ENCODE measurements around the gene GPR161. TPM values are rescaled to one million over a fixed set of nuclear protein-coding genes. Genes with fewer than 3 reads are reported as not detected.
A peak's percentile ranks its signal among the peaks of the same experiment; 100 is the strongest.

The GPR161 gene
- total RNA-seq, 6 experiments from 2014 or later: 9.3 to 14.5 (median 13.2) TPM

DNA sequence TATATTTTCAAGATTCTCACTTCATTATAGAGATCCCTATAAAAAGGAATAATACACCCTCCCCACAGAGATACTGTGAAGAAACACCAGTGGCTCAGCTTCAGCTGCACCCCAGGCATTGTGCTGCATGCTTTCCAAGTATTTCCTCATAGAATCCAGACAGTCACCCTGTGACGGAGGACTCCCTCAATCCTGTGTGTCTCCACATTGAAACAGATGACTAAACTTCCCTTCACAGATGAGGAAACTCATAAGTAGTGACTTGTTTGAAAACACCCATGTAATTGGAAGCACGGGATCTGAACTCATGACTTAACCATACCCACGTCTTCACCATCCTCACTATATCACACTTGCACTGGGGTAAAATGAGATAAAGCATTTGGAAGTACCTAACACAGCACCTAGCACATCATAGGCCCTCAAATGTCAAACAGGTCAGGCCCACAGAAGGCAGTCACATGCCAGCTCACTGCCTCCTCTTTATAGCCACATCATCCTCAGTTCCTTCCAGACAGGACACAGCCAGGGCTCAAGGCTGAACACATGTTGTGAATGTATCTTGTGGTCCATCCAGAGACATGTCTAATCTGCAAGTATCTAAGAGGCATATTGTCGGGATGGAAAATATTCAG is 55.2 kb downstream of the GPR161 start:
- H3K36me3 Mint-ChIP-seq (ENCODE audit: low read depth): peaks cover 9% of the 10 kb centered on the region
- H3K27ac Mint-ChIP-seq: peak overlapping the region; percentile 97

DNA sequence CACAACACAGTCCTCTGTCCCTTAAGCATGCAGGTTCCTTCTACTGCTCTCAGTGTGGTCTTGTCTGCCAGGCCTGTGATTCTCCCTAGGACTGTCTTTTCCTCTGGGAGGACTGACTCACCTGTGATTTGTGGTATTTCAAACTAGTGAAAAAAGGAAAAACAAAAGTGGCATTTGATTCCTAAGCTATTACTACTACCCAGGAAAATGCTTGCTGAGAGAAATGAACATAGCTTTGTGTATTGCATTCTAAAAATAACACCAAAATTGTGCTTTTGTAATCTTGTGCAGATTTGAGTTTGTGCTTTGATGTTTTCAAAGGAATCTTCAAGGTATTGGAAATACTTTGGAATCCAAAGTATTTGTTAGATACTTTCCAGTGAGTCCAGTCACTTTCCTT is 57.0 kb downstream of the GPR161 start:
- Mint-ChIP-seq H3K36me3 (ENCODE audit: low read depth) (peaks cover 18% of the 10 kb centered on the region), H3K4me1 (ENCODE audit: low read depth) (peaks cover 40% of the 10 kb centered on the region), H3K27me3 (ENCODE audit: insufficient read depth) (peaks cover 4% of the 10 kb centered on the region), H3K9me3 (no peaks in the 10 kb centered on the region), H3K4me3 (0 out of 2 replicates have a peak overlapping the region, but pooled peaks have one; percentile 56), H3K27ac (peak overlapping the region; percentile 97)
- DNase-seq: peak; percentile 72
- no peak for TF ChIP-seq CTCF (IDR thresholded peaks at IDR 0.05)

More for the DNA sequence above, 55.2 kb downstream of the GPR161 start:
- Mint-ChIP-seq H3K4me1 (ENCODE audit: low read depth) (peaks cover 40% of the 10 kb centered on the region), H3K9me3 (no peaks in the 10 kb centered on the region), H3K27me3 (ENCODE audit: insufficient read depth) (peaks cover 4% of the 10 kb centered on the region), H3K4me3 (peak overlapping the region; percentile 76)
- peak; percentile 91 for DNase-seq
- no peak for TF ChIP-seq CTCF (IDR thresholded peaks at IDR 0.05)

GRCh38 chr1:168069384-168069783 is 67.3 kb downstream of the GPR161 start:
- Mint-ChIP-seq H3K36me3 (ENCODE audit: low read depth) (peaks cover 33% of the 10 kb centered on the region), H3K9me3 (no peaks in the 10 kb centered on the region), H3K4me1 (ENCODE audit: low read depth) (no peaks in the 10 kb centered on the region; the same call in 1 of the 2 replicates), H3K4me3 (no peak overlapping the region), H3K27me3 (ENCODE audit: insufficient read depth) (no peaks in the 10 kb centered on the region), H3K27ac (no peak overlapping the region)
- DNase-seq: no peak
- TF ChIP-seq CTCF (IDR thresholded peaks at IDR 0.05): peak; percentile 51

DNA sequence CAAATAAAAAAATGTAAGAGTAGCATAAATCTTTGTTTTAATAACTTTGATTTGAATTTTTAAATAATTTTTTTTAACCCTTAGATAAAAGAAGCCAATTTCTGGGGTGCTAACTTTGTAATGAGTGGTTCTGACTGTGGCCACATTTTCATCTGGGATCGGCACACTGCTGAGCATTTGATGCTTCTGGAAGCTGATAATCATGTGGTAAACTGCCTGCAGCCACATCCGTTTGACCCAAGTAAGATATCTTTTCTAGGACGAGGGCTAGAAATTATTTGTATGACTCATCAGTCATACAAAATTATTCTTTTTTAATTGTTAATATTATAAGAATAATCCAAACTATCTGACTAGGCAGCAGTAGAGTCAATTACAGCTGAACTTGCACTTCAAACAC is 71.2 kb downstream of the GPR161 start:
- peaks cover 23% of the 10 kb centered on the region for H3K36me3 Mint-ChIP-seq (ENCODE audit: low read depth)

DNA sequence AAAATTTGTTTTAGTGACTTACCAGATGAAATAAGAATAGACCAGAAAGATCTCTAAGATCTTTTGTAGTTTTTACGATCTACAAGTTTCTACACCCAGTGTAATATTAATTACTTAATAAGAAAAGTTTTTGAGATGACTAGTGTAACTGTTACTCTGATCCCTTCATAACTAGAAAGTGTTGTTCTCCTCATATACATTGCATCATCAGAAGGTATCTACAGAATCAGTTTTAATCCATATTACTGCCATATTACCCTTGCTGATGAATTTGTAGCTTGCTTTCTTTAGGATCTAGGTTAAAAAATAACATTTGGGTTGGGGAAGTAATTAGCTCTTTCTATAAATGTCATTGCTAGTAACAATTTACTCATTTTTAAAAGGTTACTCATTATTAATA is 72.5 kb downstream of the GPR161 start:
- no peak for DNase-seq
- Mint-ChIP-seq H3K27ac (no peak overlapping the region), H3K4me3 (no peak overlapping the region), H3K36me3 (ENCODE audit: low read depth) (peaks cover 26% of the 10 kb centered on the region), H3K27me3 (ENCODE audit: insufficient read depth) (no peaks in the 10 kb centered on the region), H3K4me1 (ENCODE audit: low read depth) (peaks cover 15% of the 10 kb centered on the region), H3K9me3 (no peaks in the 10 kb centered on the region)
- TF ChIP-seq CTCF (IDR thresholded peaks at IDR 0.05): no peak

More for the DNA sequence above, 71.2 kb downstream of the GPR161 start:
- TF ChIP-seq CTCF (IDR thresholded peaks at IDR 0.05): no peak
- peaks cover 6% of the 10 kb centered on the region for H3K4me1 Mint-ChIP-seq (ENCODE audit: low read depth)
- DNase-seq: no peak
- H3K27me3 Mint-ChIP-seq (ENCODE audit: insufficient read depth): no peaks in the 10 kb centered on the region
- no peaks in the 10 kb centered on the region for H3K9me3 Mint-ChIP-seq
- no peak overlapping the region for H3K4me3 Mint-ChIP-seq
- no peak overlapping the region for H3K27ac Mint-ChIP-seq

Data from HFFc6 (cell line).